ENCODE data around the gene OTOG.

Gene OTOG

DNA sequence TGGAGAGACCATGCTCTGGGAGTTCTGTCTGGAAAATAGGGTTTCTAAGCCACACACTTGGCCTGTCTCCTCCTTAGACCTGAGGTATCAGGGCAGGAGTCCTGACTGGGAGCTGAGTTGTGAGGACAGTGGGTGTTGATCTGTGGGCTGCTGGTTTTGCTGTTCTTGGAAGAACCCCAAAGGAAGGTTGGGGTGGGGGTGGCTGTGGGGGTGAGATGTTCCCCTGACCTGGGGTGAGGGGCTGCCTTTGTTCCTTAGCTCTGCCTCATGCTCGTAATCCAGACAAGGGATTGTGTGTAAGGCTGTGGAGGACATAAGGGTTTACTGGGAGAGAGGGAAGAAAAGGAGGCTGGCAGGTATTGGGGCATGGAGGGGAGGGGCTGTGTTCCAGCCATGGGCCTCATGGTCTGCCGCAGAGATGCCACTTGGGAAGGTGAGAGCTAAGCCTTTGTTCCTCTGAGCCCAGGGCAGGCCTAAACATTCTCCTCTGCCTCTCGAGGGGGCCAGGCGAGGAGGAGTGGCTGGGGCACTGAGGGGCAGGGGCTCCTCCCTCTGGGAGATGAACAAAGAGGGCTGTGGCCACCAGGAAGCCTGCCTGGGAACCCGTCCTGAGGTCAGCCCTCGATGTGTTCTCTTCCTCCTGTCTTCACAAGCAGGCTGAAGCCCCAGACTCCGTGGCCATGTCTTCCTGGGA, 4.4 kb downstream of the OTOG start:
- H3K4me2 ChIP-seq (ENCODE audit: insufficient read depth, low read length), result no peak overlapping the region
- H2AFZ ChIP-seq (ENCODE audit: low read depth, low read length), result no peak overlapping the region
- H3K9ac ChIP-seq (ENCODE audit: low read depth, low read length), result no peak overlapping the region
- H4K20me1 ChIP-seq (ENCODE audit: insufficient read depth, low read length), result no peaks in the 10 kb centered on the region; the same call in 1 of the 2 replicates
- no peak overlapping the region for H3K27ac ChIP-seq (ENCODE audit: low read length)
- ATAC-seq (ENCODE audit: insufficient read depth, low read depth) (no peak), DNase-seq (no peak)
- H3K9me3 ChIP-seq (ENCODE audit: insufficient read depth, low read length, severe bottlenecking), result no peaks in the 10 kb centered on the region
- no peak overlapping the region for H3K4me3 ChIP-seq (ENCODE audit: low read depth in 1 of 2, low read length in 2 of 2)
- H3K27me3 ChIP-seq (ENCODE audit: insufficient read depth, low read length, poor library complexity), result peaks cover 15% of the 10 kb centered on the region
- H3K4me1 ChIP-seq (ENCODE audit: insufficient read depth, low read length), result no peaks in the 10 kb centered on the region
- no peaks in the 10 kb centered on the region for H3K36me3 ChIP-seq (ENCODE audit: insufficient read depth, low read length)
- no peaks in the 10 kb centered on the region for H3K79me2 ChIP-seq (ENCODE audit: insufficient read depth, low read length)
- TF ChIP-seq, protein P1, sequence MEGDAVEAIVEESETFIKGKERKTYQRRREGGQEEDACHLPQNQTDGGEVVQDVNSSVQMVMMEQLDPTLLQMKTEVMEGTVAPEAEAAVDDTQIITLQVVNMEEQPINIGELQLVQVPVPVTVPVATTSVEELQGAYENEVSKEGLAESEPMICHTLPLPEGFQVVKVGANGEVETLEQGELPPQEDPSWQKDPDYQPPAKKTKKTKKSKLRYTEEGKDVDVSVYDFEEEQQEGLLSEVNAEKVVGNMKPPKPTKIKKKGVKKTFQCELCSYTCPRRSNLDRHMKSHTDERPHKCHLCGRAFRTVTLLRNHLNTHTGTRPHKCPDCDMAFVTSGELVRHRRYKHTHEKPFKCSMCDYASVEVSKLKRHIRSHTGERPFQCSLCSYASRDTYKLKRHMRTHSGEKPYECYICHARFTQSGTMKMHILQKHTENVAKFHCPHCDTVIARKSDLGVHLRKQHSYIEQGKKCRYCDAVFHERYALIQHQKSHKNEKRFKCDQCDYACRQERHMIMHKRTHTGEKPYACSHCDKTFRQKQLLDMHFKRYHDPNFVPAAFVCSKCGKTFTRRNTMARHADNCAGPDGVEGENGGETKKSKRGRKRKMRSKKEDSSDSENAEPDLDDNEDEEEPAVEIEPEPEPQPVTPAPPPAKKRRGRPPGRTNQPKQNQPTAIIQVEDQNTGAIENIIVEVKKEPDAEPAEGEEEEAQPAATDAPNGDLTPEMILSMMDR (IDR thresholded peaks at IDR 0.05; ENCODE audit: borderline replicate concordance, extremely low read depth, low read length, poor library complexity, severe bottlenecking), result no peak
- no peak for TF ChIP-seq EZH2 (IDR thresholded peaks at IDR 0.05; ENCODE audit: borderline replicate concordance, low read depth, low read length, severe bottlenecking)

DNA sequence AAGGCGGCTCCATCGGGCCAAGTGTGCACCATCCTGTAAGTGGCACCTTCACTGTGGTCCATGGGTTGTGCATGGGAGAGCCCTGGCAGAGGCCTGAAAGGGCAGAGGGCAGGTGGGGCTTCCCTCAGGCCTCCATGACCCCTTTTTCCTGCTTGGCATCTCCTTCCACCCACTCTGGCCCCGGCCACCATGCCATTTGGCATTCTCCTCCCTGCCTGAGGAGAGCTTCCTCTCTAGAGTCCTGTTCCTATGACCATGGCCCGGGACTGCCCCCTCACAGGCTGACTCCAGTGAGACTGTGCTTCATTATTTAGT, 4.9 kb downstream of the OTOG start:
- Histone ChIP-seq H3K36me3 (ENCODE audit: insufficient read depth, low read length) (no peaks in the 10 kb centered on the region), H4K20me1 (ENCODE audit: insufficient read depth, low read length) (no peaks in the 10 kb centered on the region; the same call in 1 of the 2 replicates), H3K4me1 (ENCODE audit: insufficient read depth, low read length) (no peaks in the 10 kb centered on the region), H2AFZ (ENCODE audit: low read depth, low read length) (no peak overlapping the region), H3K4me3 (ENCODE audit: low read depth in 1 of 2, low read length in 2 of 2) (no peak overlapping the region), H3K79me2 (ENCODE audit: insufficient read depth, low read length) (no peaks in the 10 kb centered on the region), H3K9ac (ENCODE audit: low read depth, low read length) (no peak overlapping the region), H3K4me2 (ENCODE audit: insufficient read depth, low read length) (no peak overlapping the region), H3K9me3 (ENCODE audit: insufficient read depth, low read length, severe bottlenecking) (no peaks in the 10 kb centered on the region), H3K27ac (ENCODE audit: low read length) (no peak overlapping the region), H3K27me3 (ENCODE audit: insufficient read depth, low read length, poor library complexity) (peaks cover 17% of the 10 kb centered on the region)
- no peak for TF ChIP-seq EZH2 (IDR thresholded peaks at IDR 0.05; ENCODE audit: borderline replicate concordance, low read depth, low read length, severe bottlenecking)
- TF ChIP-seq, protein P1 (IDR thresholded peaks at IDR 0.05; ENCODE audit: borderline replicate concordance, extremely low read depth, low read length, poor library complexity, severe bottlenecking), result no peak
- ATAC-seq (ENCODE audit: insufficient read depth, low read depth) (no peak), DNase-seq (no peak)

DNA sequence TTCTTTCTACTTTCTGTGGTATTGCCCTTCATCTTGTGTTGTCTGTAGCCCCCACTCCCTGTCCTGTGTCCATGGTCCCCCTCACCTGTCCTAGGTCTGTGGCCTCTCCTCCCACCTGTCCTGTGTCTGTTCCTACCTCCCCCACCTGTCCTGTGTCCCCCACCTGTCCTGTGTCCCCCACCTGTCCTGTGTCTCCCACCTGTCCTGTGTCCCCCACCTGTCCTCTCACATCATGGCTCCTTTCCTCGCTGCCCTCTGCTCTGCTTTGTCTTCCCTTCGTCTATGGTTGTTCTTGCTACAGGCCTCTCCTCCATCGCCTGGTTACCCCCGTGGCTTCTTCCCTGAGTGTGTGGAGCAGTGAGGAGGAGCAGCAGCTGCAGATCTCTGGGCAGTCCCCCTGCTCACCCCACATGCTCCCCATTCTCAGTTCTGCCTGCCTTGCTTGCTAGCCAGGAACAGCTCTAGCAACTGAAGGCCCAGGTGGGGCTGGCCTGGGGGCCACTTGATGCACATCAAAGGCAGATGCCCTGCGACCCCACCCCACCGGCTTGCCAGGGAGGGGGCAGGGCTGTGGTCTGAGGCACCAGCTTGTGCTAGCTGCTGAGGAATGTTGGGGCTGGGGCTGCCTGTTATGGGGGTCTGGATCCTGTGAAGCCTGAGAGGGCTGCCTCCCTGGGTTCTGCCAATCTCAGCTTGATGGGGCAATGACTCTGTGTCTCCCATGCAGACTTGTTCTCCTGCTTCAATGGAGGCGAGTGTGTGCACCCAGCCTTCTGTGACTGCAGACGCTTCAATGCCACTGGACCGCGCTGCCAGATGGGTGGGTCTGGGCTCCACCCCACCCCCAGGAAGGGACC, 5.6 kb downstream of the OTOG start:
- ATAC-seq (ENCODE audit: insufficient read depth, low read depth) (no peak), DNase-seq (no peak)
- Histone ChIP-seq H3K36me3 (ENCODE audit: insufficient read depth, low read length) (no peaks in the 10 kb centered on the region), H3K27ac (ENCODE audit: low read length) (no peak overlapping the region), H3K4me2 (ENCODE audit: insufficient read depth, low read length) (no peak overlapping the region), H3K9ac (ENCODE audit: low read depth, low read length) (no peak overlapping the region), H3K4me1 (ENCODE audit: insufficient read depth, low read length) (no peaks in the 10 kb centered on the region), H3K79me2 (ENCODE audit: insufficient read depth, low read length) (no peaks in the 10 kb centered on the region), H4K20me1 (ENCODE audit: insufficient read depth, low read length) (no peaks in the 10 kb centered on the region; the same call in 1 of the 2 replicates), H3K9me3 (ENCODE audit: insufficient read depth, low read length, severe bottlenecking) (no peaks in the 10 kb centered on the region), H3K27me3 (ENCODE audit: insufficient read depth, low read length, poor library complexity) (peaks cover 17% of the 10 kb centered on the region), H3K4me3 (ENCODE audit: low read depth in 1 of 2, low read length in 2 of 2) (no peak overlapping the region), H2AFZ (ENCODE audit: low read depth, low read length) (no peak overlapping the region)
- TF ChIP-seq, protein P1 (IDR thresholded peaks at IDR 0.05; ENCODE audit: borderline replicate concordance, extremely low read depth, low read length, poor library complexity, severe bottlenecking), result no peak
- no peak for TF ChIP-seq EZH2 (IDR thresholded peaks at IDR 0.05; ENCODE audit: borderline replicate concordance, low read depth, low read length, severe bottlenecking)
